Measurements from ENCODE around the gene CACNB4.

DNA sequence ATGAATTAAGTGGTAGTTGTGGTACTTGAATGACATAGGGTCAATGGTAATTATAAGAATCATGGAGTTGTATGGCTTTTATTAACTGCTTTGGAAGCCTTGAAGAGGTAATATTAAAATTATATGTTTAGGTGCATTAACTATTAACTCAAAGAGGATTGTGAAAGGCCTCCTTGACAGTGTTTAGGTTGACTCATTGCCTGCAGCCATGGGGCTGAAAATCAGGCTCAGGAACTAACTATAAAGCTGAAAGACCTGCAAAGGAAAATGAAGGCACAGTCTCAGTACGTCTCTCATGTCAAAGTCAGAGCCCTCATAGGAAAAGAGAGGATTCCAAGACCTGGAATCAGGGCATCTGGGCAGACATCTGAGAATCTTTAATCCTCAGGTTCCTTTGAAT, 31.0 kb downstream of the CACNB4 start:
- TF ChIP-seq, protein P1, sequence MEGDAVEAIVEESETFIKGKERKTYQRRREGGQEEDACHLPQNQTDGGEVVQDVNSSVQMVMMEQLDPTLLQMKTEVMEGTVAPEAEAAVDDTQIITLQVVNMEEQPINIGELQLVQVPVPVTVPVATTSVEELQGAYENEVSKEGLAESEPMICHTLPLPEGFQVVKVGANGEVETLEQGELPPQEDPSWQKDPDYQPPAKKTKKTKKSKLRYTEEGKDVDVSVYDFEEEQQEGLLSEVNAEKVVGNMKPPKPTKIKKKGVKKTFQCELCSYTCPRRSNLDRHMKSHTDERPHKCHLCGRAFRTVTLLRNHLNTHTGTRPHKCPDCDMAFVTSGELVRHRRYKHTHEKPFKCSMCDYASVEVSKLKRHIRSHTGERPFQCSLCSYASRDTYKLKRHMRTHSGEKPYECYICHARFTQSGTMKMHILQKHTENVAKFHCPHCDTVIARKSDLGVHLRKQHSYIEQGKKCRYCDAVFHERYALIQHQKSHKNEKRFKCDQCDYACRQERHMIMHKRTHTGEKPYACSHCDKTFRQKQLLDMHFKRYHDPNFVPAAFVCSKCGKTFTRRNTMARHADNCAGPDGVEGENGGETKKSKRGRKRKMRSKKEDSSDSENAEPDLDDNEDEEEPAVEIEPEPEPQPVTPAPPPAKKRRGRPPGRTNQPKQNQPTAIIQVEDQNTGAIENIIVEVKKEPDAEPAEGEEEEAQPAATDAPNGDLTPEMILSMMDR (IDR thresholded peaks at IDR 0.05), result no peak
- no peak for TF ChIP-seq POLR2A (IDR thresholded peaks at IDR 0.05)
